B cell (primary cell): Measurements from ENCODE around the gene SMCO1.

ENCODE experiments used
- CTCF ChIP-seq: fragments of 200-600 bp; IDR thresholded peaks from one replicate; pipeline ENCODE4 v1.8.0; 2022; ENCODE audit warnings: antibody characterized with exemption, mild to moderate bottlenecking
- EZH2 ChIP-seq: IDR thresholded peaks from 2 replicates; pipeline ENCODE4 v1.6.1; 2012; ENCODE audit warnings: borderline replicate concordance, low read depth, mild to moderate bottlenecking, moderate library complexity, low read length; ENCODE audit not compliant: insufficient read depth, poor library complexity, severe bottlenecking

GRCh38 chr3:196503196-196504076, 11.7 kb downstream of the SMCO1 start, which contains the start of gene RNF168:
- TF ChIP-seq CTCF (no peak), EZH2 (no peak)
